Neural progenitor cell (in vitro differentiated cells): Measurements from ENCODE around the gene HNF4A.

Experiments used
- CTCF ChIP-seq: fragments of 200-600 bp; sonication (generic); IDR thresholded peaks from 2 replicates; pipeline ENCODE4 v1.5.1; 2017; ENCODE audit warnings: antibody characterized with exemption, mild to moderate bottlenecking
- EZH2 ChIP-seq: fragments of 200-600 bp; sonication (generic); IDR thresholded peaks from 2 replicates; pipeline ENCODE4 v1.6.1; 2017; ENCODE audit warnings: antibody characterized with exemption, mild to moderate bottlenecking, moderate library complexity
- EZH2phosphoT487 ChIP-seq: fragments of 200-600 bp; sonication (generic); IDR thresholded peaks from 2 replicates; pipeline ENCODE4 v1.6.1; 2017; ENCODE audit warnings: antibody characterized with exemption

GRCh38 chr20:44429017-44429339 is 73.5 kb downstream of the HNF4A start:
- TF ChIP-seq CTCF (no peak), EZH2phosphoT487 (no peak), EZH2 (no peak)
